Measurements from ENCODE around the gene TAPBPL.
"Not testable (repeated sequence)": the region's sequence is repeated elsewhere in the genome, so short reads cannot be mapped to it uniquely, and the experiment has no call there.

The TAPBPL gene

DNA sequence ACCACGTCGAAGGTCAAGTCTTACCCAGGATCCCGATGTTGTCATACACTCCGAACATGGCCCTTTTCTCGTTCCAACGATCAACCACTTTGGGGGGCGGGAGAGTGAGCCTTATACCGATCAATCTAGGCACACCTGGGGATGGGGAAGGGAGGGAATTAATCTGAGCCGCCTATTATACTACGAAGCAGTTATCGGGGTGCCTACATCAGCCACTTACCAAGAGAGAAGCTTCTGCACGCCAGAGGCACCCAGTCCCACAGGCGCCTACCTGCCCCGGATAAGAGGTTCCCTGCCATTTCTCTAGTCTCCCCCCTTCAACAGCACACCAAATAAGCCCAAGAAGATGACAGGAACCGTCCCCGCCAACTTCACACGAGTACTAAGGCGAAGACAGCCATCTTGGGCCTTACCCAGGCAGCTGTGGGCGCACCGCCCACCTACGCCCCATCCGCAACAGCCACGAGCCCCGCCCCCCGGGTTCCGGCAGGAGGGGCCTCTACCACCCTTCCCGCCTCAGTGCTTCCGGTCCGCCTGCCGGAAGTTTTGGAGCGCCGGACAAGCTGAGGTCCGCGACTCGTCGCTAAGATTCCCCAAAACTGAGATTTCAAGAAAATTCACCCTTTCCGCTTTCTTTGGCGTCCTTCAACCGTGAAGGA is 41.1 kb downstream of the TAPBPL start, which contains the start of gene MRPL51:
TSS of gene MRPL51 (minus strand) at position 425 of the 659 bp plus-strand sequence. CDS start at position 299, 126 bp downstream.
- DNase-seq: peak; percentile 94

DNA sequence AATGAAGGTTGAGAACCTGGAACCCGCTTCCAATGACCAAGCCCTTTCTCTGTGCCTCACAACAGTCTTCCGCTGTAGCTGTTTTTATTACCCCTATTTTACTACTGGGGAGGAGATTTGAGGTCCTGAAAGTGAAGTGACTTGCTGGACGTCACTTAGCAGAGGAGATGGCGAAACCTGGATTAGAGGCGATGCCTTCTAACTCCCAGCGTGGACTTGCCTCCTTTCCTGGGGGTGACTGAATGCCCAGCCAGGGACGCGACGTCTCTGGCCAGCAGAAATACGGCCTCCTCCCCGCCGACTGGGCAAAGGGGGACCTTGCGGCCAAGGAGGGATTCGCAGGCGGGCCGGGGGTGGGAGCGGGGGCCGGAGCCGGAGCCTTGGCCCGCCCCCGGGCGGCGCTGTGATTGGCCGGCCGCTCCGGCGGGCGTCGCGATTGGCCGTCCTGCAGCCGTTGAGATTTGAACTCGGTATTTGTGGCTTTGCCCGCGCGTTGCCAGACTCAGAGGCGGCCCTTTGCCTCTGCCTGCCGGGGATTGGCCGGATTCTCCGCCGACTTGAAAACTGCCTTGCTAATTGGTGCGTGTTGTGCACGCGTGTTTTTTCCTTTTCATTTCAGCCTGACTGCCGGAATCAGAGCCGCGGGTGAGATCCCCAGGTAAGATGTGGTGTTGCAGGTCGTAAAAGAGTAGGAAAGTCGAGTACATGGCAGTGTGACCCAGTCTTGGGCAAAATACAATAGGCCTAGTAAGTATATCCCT is 41.8 kb downstream of the TAPBPL start, which contains the start of gene NCAPD2:
TSS of gene NCAPD2 (plus strand) at position 606 of the 761 bp plus-strand sequence. CDS start 997 bp downstream, outside the sequence.
- DNase-seq: peak; percentile 95

DNA sequence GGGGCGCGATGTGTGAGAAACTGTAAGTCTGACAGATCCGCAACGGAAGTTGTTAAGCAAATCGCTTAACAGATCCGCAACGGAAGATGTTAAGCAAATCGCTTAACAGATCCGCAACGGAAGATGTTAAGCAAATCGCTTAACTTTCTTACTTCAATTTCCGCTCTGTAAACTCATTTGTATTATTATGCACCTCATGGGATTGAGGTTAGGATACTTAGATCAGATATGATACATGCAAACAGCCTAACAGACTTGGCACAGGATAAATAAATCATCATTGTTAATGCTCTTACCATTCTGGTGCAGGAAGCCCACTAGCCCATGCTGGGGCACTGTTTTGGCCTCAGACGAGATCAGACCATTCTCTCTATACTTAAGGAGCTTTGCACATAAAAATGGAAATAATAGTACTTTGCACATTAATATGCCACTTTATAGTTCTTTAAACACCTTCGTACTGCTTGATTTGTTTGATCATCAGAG is 42.5 kb downstream of the TAPBPL start:
- no peak for DNase-seq

DNA sequence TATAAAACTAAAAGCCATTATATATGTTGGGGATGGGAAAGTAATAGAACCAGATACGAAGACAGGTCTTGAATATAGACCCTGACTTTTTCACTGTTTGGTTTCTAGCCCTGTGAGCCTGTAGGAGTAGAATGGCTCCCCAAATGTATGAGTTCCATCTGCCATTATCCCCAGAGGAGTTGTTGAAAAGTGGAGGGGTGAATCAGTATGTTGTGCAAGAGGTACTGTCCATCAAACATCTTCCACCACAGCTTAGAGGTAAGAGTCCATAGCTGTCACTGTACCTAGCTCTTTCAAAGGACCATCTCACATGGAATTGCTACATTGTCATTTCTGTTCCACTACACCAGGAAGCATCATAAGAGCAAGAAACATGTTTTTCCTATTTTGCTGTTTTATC is 43.1 kb downstream of the TAPBPL start:
- DNase-seq: no peak

DNA sequence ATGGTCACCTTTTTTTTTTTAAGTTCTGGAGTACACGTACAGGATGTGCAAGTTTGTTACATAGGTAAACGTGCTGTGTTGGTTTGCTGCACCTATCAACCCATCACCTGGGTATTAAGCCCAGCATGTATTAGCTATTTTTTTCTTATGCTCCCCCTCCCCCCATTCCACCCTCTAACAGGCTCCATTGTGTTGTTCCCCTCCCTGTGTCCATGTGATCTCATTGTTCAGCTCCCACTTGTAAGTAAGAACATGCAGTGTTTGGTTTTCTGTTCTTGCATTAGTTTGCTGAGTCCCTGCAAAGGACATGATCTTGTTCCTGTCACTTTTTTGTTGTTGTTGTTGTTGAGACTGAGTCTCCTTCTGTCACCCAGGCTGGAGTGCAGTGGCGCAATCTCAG is 45.4 kb downstream of the TAPBPL start:
- DNase-seq: not testable (repeated sequence)

DNA sequence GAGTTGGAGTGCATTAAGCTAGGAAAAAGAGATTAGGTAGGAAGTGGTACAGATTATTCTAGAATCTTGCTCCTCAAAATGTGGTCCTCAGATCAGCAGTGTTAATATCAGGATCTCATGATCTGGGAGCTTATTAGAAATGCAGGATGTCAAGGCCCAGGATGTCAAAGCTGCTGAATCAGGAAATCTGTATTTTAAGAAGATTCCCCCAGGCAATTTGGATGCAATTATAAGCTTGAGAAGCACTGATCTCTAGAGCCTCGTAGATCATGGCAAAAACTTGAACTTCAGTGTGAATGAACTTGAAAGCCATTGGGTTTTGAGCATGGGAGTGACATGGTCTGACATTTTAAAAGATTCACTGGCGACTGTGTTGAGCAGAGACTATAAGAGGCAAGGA is 48.6 kb downstream of the TAPBPL start:
- DNase-seq: no peak

DNA sequence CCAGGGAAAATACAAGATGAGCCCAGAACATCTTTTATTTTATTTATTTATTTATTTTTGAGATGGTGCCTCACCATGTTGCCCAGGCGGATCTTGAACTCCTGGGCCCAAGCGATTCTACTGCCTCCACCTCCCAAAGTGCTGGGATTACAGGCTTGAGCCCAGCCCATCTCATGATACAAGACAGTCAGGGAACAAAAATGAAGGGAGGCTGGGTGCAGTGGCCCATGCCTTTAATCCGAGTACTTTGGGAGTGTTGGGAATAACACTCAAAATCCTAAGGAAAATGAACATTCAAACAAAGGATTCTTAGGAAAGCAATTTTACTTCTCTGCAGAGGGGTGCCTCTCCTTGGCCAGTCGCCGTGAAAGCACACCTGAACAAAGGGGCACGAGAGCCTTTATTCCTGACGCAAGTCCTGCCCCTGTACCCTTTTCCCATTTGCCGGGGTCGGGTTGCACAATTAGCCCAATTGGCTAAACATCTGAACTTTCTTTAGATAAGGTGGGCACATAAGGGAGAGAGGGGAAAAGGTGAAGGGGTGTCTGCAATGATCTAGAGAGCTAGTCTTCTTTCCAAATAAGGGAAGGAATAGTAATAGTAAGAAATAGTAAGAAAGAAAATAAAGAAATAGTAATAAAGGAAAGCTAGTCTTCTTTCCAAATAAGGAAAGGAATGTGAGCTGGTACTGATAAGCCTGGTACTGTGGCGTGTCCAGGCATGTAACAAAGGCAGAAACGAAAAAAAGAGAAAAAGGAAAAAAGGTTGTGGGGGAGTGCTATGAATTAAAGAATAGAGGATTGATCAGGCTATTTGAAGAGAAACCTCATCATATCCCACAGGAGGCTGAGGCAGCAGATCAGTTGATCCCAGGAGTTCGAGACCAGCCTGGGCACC is 55.5 kb downstream of the TAPBPL start:
- peak; percentile 28 for DNase-seq

DNA sequence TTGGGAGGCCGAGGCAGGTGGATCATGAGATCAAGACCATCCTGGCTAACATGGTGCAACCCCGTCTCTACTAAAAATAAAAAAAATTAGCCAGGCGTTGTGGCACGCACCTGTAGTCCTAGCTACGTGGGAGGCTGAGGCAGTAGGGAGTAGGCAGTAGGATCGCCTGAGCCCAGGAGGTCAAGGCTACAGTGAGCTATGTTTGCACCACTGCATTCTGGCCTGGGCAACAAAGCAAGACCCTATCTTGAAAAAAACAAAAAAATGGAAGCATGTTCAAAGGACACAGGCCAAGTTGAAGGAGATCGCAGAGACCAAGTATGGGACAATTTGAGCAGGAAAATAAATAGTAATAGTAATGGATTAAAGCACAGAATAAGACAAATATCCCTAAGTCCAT is 56.2 kb downstream of the TAPBPL start:
- DNase-seq: no peak
